DND-41 (cell line): ENCODE measurements around the gene PPP2CA.

Experiments
- EZH2 ChIP-seq: IDR thresholded peaks from 3 replicates; pipeline ENCODE4 v1.6.1; 2012; ENCODE audit warnings: borderline replicate concordance, low read depth, mild to moderate bottlenecking, moderate library complexity, low read length, inconsistent platforms; ENCODE audit not compliant: severe bottlenecking
- TF ChIP-seq, protein P1 (sequence below): IDR thresholded peaks from 2 replicates; pipeline ENCODE4 v1.5.1; 2012; ENCODE audit warnings: borderline replicate concordance, low read length, moderate library complexity, mild to moderate bottlenecking; ENCODE audit not compliant: poor library complexity, severe bottlenecking; ENCODE audit errors: extremely low read depth

DNA sequence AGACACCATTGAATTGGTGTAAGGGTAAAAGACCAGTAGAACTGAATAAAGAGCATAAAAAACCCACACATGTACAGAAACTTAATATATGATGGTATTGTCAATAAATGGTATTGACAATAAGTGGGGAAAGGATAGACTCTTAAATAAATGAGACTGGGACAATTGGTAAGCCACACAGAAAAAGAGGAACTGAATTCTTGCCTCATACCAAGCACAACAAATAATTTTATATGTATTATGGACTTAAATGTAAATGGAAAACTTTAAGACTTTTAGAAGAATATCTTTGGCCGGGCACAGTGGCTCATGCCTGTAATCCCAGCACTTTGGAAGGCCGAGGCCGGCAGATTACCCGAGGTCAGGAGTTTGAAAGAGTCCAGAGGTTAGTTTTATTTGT, 37.9 kb upstream of the PPP2CA start:
- TF ChIP-seq, protein P1, sequence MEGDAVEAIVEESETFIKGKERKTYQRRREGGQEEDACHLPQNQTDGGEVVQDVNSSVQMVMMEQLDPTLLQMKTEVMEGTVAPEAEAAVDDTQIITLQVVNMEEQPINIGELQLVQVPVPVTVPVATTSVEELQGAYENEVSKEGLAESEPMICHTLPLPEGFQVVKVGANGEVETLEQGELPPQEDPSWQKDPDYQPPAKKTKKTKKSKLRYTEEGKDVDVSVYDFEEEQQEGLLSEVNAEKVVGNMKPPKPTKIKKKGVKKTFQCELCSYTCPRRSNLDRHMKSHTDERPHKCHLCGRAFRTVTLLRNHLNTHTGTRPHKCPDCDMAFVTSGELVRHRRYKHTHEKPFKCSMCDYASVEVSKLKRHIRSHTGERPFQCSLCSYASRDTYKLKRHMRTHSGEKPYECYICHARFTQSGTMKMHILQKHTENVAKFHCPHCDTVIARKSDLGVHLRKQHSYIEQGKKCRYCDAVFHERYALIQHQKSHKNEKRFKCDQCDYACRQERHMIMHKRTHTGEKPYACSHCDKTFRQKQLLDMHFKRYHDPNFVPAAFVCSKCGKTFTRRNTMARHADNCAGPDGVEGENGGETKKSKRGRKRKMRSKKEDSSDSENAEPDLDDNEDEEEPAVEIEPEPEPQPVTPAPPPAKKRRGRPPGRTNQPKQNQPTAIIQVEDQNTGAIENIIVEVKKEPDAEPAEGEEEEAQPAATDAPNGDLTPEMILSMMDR: no peak
- TF ChIP-seq EZH2: no peak
